ENCODE data around the gene DCN.

GRCh38 chr12:91111366-91112325, 71.0 kb downstream of the DCN start, which contains the start of gene LUM:
- no peak for TF ChIP-seq CTCF (IDR thresholded peaks at IDR 0.05)
- no peak for TF ChIP-seq POLR2A (IDR thresholded peaks at IDR 0.05)
